ENCODE data around the gene STAMBPL1.

DNA sequence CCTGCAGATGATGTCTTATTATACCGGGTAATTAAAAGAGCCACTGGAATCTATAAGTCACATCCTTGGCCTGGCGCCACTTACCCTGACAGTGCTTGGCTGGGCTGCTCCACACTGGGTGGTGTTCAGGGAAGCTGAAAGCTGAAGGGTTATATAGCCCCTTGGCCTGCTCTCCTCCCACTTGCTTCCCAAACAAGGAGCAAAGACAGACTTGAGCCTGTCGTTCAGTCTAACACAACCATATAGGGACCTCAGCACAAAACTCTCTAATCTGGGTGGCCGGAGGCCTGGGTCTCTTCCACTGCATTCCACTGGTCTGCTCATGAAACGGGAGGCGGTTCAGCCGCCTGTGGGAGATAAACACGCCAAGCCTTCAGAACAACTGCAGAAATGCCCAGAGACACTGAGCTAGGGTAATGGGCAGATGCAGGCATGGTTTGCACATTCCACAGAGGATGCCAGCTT is 72.6 kb downstream of the STAMBPL1 start, which contains the start of gene ACTA2:
- TF ChIP-seq CTCF (conservative IDR thresholded peaks at IDR 0.05 in 1 of 2, IDR thresholded peaks at IDR 0.05 in 1 of 2; ENCODE audit: low read depth in 1 of 2, low read length in 2 of 2), result no peak
- TF ChIP-seq EZH2 (IDR thresholded peaks at IDR 0.05; ENCODE audit: low read length, missing control alignments), result no peak
